K562 (cell line): ENCODE results near the gene CBX8. TPM values are rescaled to one million over a fixed set of nuclear protein-coding genes. Genes with fewer than 3 reads are reported as not detected.

Experiments
- ARID1B ChIP-seq: fragments of 450-650 bp; IDR thresholded peaks from 2 replicates; pipeline ENCODE4 v1.6.1; 2016; ENCODE audit warnings: antibody characterized with exemption, mild to moderate bottlenecking, inconsistent platforms
- DDX20 ChIP-seq: fragments of 450-650 bp; IDR thresholded peaks from 2 replicates; pipeline ENCODE4 v1.6.1; 2016; ENCODE audit warnings: missing genetic modification characterization, low read depth, mild to moderate bottlenecking, missing compliant biosample characterization, moderate library complexity
- HINFP ChIP-seq: fragments of 450-650 bp; conservative IDR thresholded peaks from 2 replicates; pipeline ENCODE4 v1.6.1; 2016; ENCODE audit warnings: missing genetic modification characterization, low read depth, mild to moderate bottlenecking, control low read depth, missing compliant biosample characterization
- KAT2B ChIP-seq: IDR thresholded peaks from one replicate; pipeline ENCODE4 v1.6.1; 2012; ENCODE audit warnings: low read depth, mild to moderate bottlenecking, control low read depth, inconsistent platforms, low read length, moderate library complexity
- LEF1 ChIP-seq: fragments of 450-650 bp; IDR thresholded peaks from 2 replicates; pipeline ENCODE4 v1.6.1; 2016; ENCODE audit warnings: mild to moderate bottlenecking
- MTA2 ChIP-seq: fragments of 450-650 bp; IDR thresholded peaks from 2 replicates; pipeline ENCODE4 v1.6.1; 2016; ENCODE audit warnings: low read depth
- PCBP1 ChIP-seq: fragments of 200-400 bp; formaldehyde crosslinking; IDR thresholded peaks from 2 replicates; pipeline ENCODE4 v1.6.1; 2018; ENCODE audit warnings: mild to moderate bottlenecking, low read depth, low read length; ENCODE audit not compliant: poor library complexity, severe bottlenecking
- POLR2A ChIP-seq: fragments of 450-650 bp; conservative IDR thresholded peaks from 2 replicates; pipeline ENCODE4 v1.6.1; 2016
- RAD21 ChIP-seq, 2 experiments: fragments of 250-450 bp in 1 of 2; fragments of 450-650 bp in 1 of 2; sonication (Bioruptor Pico) in 1 of 2; formaldehyde crosslinking in 1 of 2; IDR thresholded peaks in 1 of 2; conservative IDR thresholded peaks in 1 of 2; 2 replicates each; pipeline versions ENCODE4 v1.4.0 to v1.8.0; 2020 to 2022; ENCODE audit warnings: mild to moderate bottlenecking in 2 of 2, moderate library complexity in 1 of 2
- SMAD1 ChIP-seq: fragments of 150-350 bp; IDR thresholded peaks from 2 replicates; pipeline ENCODE4 v1.6.1; 2014; ENCODE audit warnings: low read length, low read depth; ENCODE audit not compliant: partially characterized antibody
- SPI1 ChIP-seq: IDR thresholded peaks from 2 replicates; pipeline ENCODE4 v1.6.1; 2011; ENCODE audit warnings: low read depth, low read length, control low read depth, borderline replicate concordance
- SUPT5H ChIP-seq: fragments of 450-650 bp; IDR thresholded peaks from 2 replicates; pipeline ENCODE4 v1.6.1; 2016
- THRAP3 ChIP-seq: fragments of 450-650 bp; IDR thresholded peaks from 2 replicates; pipeline ENCODE4 v1.6.1; 2016; ENCODE audit warnings: mild to moderate bottlenecking, inconsistent platforms, borderline replicate concordance
- UBTF ChIP-seq, 2 experiments: IDR thresholded peaks; 2 replicates each; pipeline ENCODE4 v1.6.1; 2012; ENCODE audit warnings: improper control_type of control experiment in 2 of 2, low read depth in 2 of 2, low read length in 2 of 2, borderline replicate concordance in 1 of 2
- ZBTB33 ChIP-seq: sonication (generic); formaldehyde crosslinking; IDR thresholded peaks from 2 replicates; pipeline ENCODE4 v1.8.1; 2023; ENCODE audit warnings: mild to moderate bottlenecking, missing genetic modification reagents
- ZNF583 ChIP-seq: fragments of 250-450 bp; sonication (Bioruptor Pico); IDR thresholded peaks from 2 replicates; pipeline ENCODE4 v1.4.0; 2020
- ZNF592 ChIP-seq: fragments of 450-650 bp; IDR thresholded peaks from 2 replicates; pipeline ENCODE4 v1.6.1; 2017; ENCODE audit warnings: antibody characterized with exemption, mild to moderate bottlenecking
- ZNF764 ChIP-seq: fragments of 250-450 bp; sonication (Bioruptor Pico); IDR thresholded peaks from 2 replicates; pipeline ENCODE4 v1.4.0; 2020; ENCODE audit warnings: low read depth, mild to moderate bottlenecking, moderate library complexity
- polyA plus RNA-seq, 8 experiments: library from polyadenylated mRNA; depleted of rRNA in 4 of 8; stranded (reverse) in 5 of 8; unstranded in 3 of 8; fragments of >200 nt; fragmentation: Nextera tagmentation in 2 of 8; fragmentation: Illumina TruSeq in 1 of 8; extraction: Ambion mirVana in 2 of 8; extraction: Trizol in 1 of 8; gene quantifications; 2 replicates each; pipeline versions ENCODE4 v1.2.1 to v1.2.3, GENCODE V29; 2011 to 2014; ENCODE audit warnings: inconsistent platforms in 1 of 8, missing spikeins in 1 of 8
- total RNA-seq, 7 experiments: library from RNA; depleted of rRNA in 6 of 7; stranded (reverse); fragments of >200 nt in 6 of 7; fragmentation: Illumina TruSeq in 2 of 7; extraction: Trizol in 2 of 7; gene quantifications; 2 replicates each; pipeline versions ENCODE4 v1.2.1 to v1.2.3, GENCODE V29; 2011 to 2021; ENCODE audit warnings: low replicate concordance in 1 of 7

CBX8 gene
- total and polyA plus RNA-seq, 9 of the 15 experiments (the other 6 are each of a cell fraction or from before 2014, with no cell fraction given) = 0.08 to 11.9 (median 2.6) TPM

GRCh38 chr17:79777120-79777893, 19.6 kb downstream of the CBX8 start (continued):
- TF ChIP-seq ZNF592 = 0 out of 2 replicates have a peak, but pooled peaks have one; percentile 50
- no peak for TF ChIP-seq ZNF583 (CRISPR knock-in tag)
- TF ChIP-seq DDX20 (tag) = no peak
- TF ChIP-seq ZBTB33 (CRISPR knock-in tag) = no peak
- peak; percentile 53 for TF ChIP-seq SUPT5H
- TF ChIP-seq ARID1B = peak; percentile 42
- no peak for TF ChIP-seq PCBP1
- peak in 1 of 2 experiments; percentile 17; a peak in 2 of 4 replicates for TF ChIP-seq RAD21 (CRISPR knock-in tag; conservative IDR thresholded peaks at IDR 0.05 in 1 of 2, IDR thresholded peaks at IDR 0.05 in 1 of 2)
- TF ChIP-seq KAT2B = no peak
- peak; percentile 21; the same call in 1 of the 2 replicates for TF ChIP-seq SPI1
- no peak for TF ChIP-seq LEF1
- TF ChIP-seq UBTF (IDR thresholded peaks at IDR 0.05; ENCODE audit: borderline replicate concordance in 1 of 2, low read depth in 2 of 2, low read length in 2 of 2) = peak in 1 of 2 experiments; percentile 64; a peak in 1 of 4 replicates
- no peak for TF ChIP-seq MTA2
- no peak for TF ChIP-seq SMAD1
- peak; percentile 58 for TF ChIP-seq POLR2A
- TF ChIP-seq THRAP3 = no peak
- TF ChIP-seq ZNF764 = no peak
- TF ChIP-seq HINFP (tag) = no peak
